CD4-positive, alpha-beta T cell treated with Interferon alpha-2 for 1 hour (primary cell): ENCODE data around the gene INHBA.

Experiments
- DNase-seq, 2 donors: peaks; one replicate each; pipeline ENCODE4 v3.0.0-alpha.2; 2020 to 2022

INHBA gene

DNA sequence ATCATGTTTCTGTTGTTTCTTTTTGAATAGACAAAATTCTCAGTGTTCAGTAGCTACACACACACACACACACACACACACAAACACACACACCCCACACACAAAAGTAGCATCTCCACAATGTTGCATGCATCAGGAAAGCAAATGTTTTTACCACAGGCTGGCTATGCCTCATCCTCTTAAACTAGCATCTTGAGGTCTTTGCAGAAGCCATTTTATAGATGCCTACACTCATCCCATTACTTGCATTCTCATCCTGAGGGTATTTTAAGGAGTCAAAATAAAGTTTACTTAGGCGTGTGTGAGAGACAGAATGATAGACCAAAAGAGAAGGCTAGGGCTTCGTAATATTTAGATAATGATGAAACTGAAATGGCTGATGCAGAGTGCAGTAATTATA lies 7.9 kb upstream of the INHBA start:
- DNase-seq = no peak

DNA sequence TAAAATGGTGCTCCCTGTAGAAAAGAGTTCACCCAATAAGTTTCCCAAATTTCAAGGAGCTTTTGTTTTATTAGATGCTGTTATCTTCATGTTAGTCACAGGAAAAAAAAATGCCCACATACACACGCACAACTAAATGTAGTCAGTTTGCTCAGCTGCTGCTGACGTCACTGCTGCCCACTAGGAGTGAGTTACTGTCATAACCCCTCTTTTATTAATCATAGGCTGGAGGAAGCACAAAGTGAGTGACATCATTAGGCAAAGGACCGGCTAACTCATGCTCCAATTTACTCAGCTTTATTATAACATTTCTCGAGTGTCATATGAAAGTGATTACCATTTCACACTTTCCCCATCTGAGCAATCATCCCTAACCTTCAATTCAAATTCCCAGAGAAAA lies 6.7 kb upstream of the INHBA start:
- DNase-seq = peak in 1 of 2 donors; percentile 31

DNA sequence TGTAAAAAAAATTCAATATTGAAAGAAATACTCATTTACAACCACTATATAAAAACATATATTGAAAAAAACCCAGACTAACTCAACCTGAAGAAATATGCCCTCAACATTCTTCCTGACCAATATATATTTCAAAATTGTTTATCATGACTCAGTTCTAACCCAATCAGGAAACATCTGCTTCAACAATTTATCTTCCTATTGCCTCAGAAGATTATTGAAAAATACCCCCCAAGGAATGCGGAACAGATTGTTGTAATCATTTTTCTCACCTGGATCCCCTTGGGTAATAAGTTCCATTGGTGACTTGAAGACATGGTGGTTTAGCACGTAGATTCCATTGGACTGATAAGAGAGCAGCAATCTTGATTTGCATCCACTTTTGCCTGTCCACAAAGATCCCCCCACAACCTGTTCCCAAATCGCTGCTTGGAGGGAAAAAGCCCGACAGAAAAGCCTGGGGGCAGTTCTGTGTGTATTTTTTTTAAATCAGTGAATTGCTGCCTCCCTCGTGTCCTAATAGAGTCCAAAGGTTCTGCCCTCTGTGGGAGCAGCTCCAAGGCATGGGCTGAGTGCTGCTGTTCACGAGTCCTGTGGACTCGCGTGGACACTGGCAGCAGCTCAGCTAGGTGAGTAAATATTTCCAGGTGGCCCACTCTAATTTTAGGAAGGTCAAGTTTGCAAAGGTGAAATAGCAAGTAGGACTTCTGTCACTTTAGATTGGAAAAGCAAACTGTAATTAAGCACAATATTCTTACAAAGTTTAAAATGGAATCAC lies 5.9 kb upstream of the INHBA start:
- no peak for DNase-seq

DNA sequence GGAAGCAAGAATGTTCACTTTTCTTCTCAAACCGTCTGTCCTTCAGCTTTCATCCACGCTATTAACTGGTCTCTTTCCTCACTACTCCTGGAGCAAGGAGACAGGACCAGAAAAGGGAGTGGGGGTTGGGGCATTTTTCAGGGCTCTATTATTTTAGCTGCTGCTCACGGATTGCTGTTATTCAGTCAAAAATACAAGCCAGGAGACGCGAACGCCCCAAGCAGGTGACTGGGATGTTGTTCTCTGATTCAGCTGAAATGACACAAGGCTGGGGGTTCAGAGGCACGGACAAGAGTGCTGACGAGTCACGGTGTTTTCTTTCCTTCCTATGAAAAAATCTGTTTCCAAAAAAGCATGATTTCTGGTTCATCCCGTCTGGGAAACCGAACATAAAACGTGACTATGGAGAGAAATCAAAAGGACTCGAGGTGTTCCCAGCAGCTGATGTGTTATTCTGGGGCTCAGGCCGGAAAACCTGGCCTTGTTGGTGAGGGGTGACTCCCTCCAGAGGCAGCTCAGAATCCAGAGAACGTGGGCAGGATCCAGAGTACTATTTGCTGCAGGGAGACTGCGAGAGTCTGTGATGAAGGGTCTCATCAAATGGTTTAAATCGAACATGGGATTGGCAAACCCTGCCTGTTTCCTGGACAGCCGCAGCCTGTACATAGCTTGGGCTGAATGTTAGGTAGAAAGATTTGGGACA lies 3.5 kb upstream of the INHBA start:
- no peak for DNase-seq

DNA sequence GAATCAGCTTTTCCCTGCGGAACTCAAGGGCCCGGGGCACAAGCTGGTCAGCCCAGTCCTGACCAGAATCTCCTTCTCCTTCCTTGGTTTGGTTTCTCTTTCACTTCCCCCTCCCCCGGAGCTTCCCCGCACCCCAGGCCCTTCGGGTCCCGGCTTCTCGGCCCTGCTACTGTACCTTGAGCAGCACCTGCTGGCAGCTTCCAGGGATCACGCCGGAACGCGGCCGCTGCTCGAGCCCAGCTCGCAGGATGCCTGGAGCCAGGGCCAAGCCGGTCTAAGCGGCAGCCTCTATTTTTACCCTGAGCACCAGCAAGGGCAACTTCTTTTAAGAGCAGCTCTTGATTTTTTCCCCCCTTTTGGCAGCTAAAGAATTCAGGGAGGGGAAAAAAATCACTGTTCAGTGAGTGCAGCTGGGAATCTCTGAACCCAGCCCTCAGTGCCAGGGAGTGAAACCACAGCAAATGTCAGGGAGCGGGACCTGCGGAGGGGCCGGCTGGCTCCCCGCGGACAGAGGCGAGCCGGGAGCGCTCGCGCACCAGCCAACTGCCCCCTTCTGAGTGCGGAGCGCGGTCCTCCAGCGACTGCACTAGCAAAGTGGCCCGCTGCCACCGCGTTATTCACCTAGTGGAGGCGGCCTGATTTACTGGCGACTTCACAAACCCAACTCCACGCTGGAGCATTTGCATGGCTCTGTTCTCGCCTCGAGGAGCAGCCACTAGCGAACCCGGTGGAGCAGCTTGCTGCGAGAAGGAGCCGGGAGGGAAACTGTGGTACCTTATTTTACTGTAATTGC lies 2.4 kb upstream of the INHBA start:
- peak; percentile 56 to 78 for DNase-seq

DNA sequence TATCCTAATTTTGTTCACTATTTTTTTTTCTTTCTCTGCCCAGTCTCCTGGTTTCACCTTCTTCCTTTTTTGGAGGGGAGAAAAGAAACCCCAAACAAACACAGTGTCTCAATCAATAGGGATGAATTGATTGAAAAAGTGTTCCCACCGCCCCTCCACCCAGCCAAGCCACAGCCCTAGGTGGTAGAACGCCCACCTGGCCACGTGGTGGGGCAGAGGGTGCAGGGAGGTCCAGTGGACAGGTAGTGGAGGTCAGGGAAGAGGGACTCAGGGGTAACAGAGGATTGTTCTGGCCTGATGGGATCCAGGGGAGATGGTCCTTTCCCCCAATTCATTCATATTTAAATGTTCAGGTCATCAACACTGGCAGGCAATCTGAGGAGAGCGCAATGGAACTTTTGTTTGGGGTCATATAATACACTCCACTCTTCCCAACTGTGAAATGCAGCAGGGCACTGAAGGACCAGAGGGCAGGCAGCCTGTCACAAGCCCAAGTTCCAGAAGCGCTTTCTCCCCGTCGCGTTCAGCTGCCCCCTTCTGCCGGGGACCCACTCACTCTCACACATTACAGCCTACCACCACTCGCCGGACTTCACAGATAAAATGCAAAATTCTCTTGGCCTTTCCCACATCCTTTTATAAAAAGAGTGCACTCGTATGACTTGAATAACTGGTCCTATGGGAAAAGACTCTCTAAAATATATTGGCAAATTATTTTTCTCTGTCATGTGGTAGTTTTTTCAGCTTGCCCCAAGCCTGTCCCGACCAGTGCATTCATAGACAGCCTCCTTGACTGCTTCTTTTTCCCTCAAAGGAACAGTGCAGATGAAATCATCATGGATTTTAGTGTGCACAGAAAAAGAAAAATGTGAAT lies 1.6 kb downstream of the INHBA start:
- no peak for DNase-seq

DNA sequence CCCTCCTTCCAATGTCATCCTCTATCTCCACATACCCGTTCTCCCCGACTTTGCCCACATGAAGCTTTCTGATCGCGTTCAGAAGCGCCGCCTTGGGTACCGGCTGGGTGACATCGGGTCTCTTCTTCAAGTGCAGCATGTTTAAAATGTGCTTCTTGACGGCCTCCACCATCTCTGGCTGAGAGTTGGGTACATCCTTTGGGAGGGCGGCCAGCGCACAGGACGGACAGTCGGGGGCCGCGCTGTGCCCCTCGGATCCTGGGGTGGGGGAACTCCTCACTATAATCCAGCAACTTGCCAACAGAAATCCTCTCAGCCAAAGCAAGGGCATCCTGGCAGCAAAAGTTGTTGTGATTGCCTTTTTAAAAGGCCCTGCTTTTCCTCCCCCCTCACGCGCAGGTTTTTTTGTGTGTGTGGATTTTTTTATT lies 2.8 kb downstream of the INHBA start:
- DNase-seq = no peak

DNA sequence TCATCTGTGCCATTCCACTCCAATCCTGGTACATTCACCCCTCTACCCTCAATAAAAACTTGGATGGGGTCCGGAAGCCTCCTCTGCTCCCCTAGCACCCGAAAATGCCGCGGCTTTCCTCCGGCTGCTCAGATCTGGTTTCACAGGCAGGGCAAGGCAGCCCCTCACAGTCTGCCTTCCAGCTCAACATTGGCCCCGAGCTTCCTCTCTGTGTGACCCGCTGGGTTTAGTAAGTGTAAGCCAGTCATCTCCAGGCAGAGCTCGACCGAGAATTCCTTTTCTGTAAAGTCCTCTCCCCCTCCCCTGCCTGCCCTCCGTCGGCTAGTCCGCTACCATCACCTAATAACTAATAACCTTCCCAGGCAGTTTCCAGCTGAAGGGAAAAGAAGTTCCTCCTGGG lies 3.4 kb downstream of the INHBA start:
- no peak for DNase-seq

DNA sequence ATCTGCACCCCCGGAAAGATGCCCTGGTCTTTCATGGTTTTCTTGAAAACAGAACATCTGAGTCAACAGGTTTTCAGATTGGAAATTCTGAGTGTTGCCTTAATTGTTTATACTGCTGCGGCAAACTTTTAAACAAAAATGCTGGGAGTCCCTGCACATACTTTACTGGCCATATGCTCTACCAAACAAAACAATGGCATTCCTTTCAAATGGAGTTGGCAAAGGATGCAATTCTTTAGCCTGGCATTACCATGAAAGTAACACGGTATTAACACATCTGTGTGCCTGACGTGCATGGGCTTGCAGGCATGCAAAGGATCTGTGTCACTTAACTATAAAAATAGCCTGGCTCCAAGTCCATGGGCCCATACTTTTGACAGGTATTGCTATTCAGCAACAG lies 4.2 kb downstream of the INHBA start:
- no peak for DNase-seq

DNA sequence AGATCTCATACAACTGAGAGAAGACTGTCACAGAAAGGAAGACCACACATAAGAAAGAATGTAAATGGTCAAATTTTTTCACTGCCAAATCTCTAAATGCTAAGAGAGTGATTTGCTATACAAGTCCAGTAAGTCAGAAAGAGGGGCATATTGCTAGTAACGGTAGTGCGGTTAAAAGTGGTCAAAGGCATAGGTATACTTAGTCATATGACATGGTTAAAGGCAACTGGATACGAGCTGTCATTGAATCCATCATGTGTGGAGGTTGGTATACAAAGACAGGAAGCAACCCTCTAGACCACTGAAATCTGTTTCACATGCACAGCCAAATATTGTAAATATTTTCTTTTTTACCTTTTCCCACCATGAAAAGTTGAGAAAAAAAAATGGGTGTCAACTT lies 4.8 kb downstream of the INHBA start:
- no peak for DNase-seq

DNA sequence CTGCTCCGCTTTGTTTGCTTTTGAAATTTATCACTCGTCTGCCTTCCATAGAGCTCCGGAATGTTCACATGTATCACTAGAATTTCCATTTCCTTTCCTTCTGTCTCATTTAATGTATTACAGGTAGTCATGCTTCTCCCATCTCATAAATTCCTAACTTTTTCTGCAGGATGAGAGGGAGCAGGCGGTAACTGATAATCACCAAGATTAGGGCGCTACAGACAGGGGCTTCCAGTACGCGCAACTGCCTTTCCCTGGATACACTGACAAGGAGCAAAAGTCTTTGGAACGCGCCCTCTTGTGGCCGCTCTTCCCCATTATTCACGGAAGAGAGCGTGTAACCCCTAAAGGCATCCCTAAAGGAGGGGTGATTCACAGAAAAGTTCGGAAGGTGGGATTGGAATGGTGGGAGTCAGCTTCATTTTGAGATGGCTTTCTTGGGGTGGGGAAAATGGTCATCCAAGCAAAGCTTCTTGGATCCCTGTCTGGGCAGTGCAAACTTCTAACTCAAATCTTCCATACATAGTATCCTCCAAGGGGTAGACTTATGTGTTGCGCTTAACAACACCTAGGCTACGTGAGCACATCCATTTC lies 6.5 kb downstream of the INHBA start:
- DNase-seq = peak in 1 of 2 donors; percentile 6

DNA sequence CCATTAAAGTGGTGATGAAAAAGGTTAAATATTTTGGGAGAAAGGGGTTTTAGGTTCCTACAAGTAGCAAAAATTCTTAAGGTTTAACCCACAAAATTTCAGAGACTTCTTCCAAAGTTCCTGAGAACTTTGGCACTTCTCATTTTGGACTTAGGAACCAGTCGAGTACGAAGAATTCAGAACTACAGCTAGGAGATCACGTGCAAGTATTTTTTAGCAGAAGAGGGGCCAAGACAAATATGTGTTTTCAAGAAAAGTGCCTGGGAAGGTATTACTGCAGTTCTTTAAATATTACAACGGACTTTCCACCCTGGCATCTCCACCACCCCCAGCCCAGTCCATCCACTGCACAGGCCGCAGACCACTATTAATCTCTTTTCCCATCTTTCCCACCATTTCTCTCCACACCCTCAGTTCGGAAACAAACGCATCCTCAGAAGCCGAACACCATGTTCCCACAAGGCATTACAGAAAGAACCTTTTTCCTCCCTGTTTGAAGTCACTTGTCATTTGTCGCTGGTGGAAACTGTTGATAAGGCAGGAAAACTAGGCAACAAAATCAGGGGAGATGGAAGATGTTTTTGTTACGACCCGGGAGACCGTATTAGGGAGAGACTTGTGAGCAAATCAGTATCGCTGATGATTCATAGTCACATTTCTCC lies 7.1 kb downstream of the INHBA start:
- DNase-seq = no peak

DNA sequence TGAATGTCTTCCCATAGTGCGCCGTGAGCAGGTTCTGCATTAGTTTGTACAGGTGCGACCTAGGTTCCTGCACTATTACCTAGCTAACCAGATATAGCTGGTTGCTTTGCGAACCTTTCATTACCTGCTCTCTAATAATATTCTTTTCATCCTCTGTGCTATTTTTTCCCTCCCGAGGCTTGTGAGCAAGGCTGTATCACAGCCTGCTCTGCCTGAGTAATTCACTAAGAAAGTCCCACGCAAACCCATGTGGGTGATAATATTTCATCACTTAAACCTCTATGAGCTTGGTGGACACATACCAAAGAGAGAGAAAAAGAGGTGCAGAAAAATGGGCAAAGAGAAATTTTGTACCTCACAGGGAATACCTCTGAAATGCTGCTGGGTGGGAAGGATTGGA lies 8.4 kb downstream of the INHBA start:
- DNase-seq = no peak

DNA sequence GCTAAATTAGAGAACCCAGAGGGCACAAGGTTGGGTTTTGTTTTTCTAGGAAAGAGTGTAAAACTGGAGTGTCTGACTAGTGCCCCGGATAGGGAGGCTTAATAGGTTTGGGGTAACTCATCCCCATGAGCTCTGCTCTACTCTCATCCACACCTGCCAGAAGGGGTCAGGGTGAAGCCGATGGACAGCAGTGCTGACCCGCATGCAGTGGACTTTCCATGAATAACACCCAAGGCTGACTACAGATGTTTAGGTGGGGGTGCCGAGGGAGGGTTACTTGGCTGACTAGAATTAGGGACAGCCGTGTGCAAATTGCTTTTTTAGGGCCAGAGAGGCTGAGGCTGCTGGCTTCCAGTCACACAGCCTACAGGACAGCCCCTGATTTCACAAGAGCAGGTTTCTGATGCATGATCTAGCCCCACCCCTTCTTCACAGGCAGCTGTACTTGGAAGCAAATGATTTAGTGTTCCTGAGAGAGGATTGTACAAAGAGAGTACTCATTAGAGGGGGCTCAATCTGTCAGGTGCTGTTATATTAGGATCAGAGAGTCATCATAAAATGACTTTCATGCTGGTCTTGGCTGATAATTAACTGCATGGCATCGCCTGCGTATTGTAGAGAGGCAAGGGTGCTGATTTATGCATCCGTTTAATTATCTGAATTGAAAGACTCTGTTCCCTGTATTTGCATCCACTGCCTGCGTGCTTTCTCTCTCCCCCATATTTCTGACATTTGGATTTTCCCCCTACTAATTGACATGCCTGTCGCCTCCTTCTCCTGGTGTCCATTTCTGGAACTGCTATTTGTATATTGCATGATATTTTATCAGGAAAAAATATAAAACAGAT lies 9.5 kb downstream of the INHBA start:
- no peak for DNase-seq

DNA sequence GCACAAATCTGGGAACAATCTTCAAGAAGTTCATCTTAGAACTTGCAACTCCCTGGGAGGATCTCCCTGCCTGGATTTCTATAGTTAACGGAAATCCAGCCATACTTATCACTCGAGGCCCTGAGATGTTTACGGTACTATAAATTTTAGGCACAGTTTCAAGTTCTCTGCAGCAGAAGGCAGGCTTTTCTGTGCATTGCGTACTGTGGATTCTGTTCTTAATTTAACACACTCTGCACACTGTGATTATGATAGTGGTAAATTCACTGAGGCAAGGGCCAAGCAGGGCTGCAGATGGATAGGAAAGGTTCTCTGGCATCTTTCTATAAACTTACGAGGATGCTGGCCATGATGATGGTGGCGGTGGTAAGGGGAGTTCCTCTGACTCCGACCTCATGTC lies 10.6 kb downstream of the INHBA start:
- DNase-seq = no peak

DNA sequence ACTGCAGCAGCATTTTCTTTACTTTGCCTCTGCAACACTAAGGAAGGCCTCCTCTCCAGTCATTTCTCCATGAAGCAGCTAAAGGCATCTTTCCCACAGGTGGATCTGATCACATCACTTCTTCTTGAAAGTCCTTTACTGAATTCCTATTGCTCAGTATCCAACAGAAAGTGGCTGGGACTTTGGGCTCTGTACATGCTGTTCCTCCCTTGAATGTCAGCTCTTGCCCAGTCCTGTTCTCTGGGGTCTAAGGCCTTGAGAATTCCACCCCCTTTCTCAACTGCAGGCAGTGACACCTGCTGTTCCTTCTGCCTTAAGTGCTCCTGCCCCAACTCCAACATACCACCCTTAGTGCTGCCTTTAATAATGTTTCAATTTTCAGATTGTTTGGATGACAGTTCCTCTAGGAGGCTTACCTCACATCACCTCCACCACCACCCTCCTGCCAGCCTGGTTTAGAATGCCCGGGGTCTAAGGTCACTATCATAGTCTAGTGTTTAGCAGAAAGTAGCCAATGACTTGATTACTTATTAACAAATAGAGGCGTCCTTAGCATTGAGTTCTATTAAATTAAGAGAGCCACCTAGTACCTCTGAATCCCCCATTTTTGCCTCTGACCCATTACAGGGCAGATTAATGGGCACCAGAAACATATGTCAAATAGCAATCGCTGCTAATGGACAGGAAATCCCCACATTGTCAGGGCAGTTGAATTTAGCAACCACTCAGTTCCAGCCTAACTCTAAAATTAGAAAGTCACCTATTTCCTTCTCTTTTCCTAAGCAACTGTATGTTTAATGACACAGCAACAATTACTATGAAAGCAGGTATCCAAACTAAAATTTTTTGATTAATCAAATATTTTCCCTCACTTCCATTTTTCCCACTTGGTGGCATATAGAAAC lies 11.4 kb downstream of the INHBA start:
- DNase-seq = no peak

DNA sequence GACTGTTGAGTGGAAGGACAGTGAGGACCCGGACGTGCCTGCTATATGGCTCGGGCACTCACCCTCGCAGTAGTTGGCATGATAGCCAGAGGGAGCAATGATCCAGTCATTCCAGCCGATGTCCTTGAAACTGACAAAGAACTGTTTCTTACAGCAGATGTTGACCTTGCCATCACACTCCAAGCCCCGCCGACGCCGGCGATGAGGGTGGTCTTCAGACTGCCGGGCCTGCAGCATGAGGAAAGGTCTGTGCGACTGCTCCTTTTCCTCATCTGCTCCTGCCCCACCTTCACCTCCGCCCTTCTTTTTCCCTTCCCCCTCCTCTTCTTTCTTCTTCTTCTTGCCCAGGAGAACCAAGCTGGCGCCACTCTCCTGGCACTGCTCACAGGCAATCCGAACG lies 13.1 kb downstream of the INHBA start:
- DNase-seq = no peak

DNA sequence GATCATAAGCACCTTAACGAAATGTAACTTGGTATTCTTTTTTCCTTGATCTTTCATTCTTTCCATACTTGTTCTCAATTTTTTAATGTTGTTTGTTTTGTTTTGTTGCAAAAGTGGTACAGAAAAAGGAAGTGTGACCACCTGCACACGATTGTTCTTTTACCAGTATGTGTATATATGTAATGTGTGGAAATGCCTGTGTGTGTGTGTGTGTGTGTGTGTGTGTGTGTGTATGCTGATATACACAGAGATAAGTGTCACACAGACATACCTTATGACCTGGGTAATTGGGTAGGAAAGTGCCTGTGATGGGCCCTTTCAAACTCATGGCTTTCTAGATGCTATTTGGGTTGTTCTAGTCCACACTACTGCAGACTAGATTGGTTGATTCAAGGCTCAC lies 14.0 kb downstream of the INHBA start:
- DNase-seq = no peak

DNA sequence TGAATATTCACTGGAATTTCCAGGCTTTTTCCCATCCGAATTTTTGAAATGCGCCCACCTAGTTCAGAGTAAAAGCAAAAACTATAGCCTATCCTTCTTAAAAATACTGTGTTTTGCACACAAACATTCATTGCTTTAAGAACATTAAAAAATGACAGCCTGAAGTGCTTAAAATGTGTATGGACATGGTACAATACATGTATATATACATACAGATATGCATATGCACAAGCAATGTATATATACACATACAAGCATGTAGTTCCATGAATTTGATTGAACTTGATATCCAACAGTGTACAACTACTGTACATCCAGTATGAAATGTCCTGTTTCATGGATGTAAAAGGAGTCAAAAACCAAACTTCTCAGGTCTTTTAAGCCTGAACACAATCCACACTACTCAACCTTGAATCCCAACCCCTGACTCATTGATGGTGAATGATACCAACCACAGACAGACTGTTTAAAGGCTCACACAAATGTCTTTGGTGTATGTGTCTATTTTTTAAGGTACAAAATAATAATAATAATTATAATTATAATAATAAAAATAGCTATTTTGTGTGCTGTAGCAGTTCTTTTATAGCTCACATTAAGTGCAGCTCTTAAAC lies 14.8 kb downstream of the INHBA start:
- DNase-seq = no peak
